ENCODE results near the gene SLBP.
"Not testable (repeated sequence)": the region's sequence is repeated elsewhere in the genome, so short reads cannot be mapped to it uniquely, and the experiment has no call there.

The SLBP gene

DNA sequence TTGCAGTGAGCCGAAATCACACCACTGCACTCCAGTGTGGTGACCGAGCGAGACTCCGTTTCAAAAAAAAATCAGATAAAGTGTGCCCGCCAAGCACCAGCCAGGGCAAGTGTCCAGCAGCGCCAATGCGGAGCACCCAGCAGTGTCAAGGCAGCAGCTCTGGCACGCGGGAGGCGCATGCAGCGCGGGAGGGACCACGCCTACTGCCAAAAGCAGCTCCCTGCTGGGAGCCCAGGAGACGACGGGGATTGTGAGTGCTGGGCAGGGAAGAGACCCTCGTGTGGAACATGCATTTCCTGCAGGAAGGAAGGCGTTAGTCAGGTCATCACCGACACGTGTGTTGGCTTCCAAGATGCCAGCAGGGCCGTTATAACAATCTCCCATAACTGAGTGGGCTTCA is 38.4 kb downstream of the SLBP start:
- DNase-seq = no peak

DNA sequence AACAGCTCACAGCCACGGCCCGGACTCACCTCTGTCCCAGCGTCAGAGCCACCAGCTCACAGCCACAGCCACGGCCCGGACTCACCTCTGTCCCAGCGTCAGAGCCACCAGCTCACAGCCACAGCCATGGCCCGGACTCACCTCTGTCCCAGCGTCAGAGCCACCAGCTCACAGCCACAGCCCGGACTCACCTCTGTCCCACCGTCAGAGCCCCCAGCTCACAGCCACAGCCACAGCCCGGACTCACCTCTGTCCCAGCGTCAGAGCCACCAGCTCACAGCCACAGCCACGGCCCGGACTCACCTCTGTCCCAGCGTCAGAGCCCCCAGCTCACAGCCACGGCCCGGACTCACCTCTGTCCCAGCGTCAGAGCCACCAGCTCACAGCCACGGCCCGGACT is 41.1 kb downstream of the SLBP start:
- DNase-seq = not testable (repeated sequence)

DNA sequence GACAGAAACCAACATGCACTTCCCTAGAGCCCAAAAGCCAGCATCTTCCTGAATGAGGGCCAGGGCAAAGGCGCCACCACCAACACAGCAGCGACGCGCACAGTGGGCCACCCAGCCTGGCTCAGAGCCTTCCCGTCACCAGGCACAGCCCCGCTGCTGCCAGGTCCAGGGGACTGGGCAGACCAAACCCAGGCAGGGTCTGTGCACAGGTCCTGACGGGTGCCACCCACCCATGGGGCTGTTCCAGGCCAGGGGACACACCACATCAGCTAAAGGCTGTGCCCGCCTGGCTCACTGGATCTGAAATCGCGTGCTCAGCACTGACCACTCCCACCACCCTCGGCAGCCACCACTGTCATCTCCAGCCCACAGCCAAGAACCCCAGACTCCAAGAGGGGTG is 41.8 kb downstream of the SLBP start:
- no peak for DNase-seq

DNA sequence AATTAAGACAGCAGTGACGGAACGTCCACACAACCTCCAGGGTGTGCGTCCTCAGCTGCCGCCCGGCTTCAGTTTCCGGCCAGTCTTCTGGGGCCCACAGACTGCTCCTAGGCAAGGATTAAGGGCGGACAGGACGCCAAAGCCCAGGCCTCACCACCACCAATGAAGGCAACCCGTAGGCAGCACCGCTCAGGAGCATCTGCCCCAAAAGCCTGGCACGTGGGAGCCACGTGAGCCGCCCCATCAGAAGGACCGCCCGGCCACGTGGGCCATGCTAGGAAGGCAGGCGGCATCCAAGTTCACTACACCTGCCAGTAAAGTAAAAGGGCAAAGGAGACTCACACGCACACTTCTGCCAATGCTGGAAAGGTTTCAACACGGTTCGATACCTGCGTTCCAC is 42.3 kb downstream of the SLBP start:
- no peak for DNase-seq

DNA sequence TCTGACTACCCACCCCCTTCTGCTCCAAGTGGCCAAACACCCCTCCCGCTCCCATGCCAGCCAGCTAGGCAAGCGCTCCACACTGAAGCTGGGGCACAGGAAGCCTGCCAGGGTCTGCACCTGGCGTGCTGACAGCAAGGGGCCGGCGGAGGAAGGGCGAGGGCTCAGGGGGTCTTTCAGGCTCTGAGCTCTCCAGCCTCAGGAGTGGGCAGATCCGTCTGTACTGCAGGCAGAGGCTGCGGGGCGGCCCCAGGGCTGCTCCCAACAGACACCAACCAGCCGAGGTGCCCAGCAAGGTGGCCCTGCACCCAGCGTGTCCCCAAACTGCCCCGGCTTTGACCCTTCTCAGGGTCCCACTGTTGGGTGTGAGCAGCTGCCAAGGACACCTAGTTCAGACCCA is 42.8 kb downstream of the SLBP start:
- DNase-seq = no peak

DNA sequence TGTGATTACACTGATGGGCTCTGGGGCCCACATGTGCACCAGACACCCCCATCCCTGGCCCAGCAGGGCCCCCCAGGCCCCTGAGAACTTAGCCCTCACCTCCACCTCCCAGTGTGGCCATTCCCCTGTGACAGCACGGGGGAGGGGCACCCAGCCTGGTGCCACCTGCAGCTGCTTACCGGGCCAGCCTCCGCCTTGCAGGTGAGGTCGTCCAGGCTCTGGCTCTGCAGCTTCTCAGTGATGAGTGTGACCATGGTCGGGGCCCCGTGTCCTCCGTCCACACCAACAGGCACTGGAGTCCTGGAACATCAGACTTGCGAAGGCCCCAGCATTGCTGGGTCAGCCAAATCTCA is 43.7 kb downstream of the SLBP start:
- DNase-seq = no peak

DNA sequence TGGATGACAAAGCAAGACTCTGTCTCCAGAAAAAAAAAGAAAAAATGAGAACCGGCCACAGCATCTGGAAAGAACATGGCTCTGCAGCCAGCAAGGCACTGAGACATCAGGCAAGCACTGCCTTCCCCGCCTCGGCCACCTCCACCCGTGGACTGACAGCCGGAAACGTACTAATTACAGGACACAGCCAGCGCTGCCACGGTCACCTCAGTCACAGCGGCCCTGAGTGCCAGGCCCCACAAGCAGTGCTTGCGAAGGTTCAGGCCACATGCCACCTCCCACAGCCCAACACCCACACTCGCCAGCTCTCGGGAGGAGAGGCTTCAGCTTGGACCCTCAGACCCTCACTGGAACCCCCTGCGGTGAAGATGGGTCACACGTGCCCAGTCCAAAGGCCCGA is 44.8 kb downstream of the SLBP start:
- no peak for DNase-seq

DNA sequence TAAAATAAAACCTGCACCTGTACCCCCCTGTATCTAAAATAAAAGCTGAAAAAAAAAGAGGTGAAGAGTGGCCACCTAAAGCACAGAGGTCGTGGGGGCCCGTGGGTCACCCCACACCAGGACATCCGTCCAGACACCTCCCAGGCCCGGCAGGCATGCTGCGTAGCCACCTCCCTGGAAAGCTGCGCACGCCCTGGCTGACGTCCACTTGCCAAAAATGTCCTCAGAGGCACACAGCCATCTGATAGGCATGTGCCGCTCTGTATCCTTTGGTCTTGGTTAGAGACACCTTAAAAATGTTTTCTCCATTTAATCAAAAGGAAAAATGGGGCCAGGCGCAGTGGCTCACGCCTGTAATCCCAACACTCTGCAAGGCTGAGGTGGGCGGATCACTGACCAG is 45.7 kb downstream of the SLBP start:
- no peak for DNase-seq

DNA sequence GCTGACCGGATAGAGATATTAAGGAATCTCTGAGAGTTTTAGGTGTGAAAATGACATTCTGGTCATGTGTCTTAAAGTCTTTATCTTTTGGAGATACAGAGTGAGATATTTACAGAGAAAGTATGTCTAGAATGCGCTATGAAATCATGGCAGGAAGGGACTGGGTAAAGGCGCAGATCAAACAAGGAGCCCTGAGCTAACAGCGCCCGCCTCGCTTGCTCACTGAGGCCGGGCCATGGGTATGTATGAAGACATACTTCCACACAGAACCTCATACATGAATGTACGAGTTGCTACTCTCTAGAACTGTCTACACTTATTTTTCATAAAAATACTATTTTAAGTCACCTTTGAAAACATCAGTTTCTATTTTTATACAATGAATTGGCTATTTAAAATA is 48.0 kb downstream of the SLBP start:
- no peak for DNase-seq

DNA sequence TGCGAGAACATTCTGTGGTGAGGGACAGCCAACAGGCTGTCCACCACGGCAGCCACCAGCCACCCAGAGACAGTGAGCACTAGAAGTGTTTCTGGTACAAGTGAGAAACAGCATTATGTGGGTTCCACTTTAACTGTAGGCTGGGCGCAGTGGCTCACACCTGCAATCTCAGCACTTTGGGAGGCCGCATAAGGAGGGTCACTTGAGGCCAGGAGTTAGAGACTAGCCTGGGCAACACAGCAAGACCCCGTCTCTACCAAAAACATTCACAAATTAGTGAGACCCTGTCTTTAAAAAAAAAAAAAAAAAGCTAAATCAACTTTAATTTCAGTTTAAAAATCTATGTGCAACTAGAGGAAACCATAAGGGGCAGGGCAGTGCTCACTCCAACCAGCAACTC is 48.6 kb downstream of the SLBP start:
- DNase-seq = no peak

DNA sequence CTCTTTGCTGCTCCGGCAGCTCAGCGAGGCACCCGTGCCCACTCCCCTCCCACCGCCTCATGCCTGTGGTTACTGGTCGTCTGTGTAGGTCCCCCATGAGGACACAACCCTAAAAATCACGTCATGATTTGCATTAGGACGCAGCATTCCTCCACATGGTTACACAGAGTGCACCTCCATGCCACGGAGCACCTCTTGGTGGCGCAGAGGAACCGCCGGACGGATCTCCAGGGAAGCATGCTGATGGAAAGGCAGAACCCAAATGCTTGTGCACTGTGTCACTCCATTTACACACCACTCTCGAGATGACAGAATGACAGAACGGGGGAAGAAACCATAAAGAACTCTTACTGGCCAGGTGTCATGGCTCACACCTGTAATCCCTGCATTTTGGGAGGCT is 50.4 kb downstream of the SLBP start:
- no peak for DNase-seq

DNA sequence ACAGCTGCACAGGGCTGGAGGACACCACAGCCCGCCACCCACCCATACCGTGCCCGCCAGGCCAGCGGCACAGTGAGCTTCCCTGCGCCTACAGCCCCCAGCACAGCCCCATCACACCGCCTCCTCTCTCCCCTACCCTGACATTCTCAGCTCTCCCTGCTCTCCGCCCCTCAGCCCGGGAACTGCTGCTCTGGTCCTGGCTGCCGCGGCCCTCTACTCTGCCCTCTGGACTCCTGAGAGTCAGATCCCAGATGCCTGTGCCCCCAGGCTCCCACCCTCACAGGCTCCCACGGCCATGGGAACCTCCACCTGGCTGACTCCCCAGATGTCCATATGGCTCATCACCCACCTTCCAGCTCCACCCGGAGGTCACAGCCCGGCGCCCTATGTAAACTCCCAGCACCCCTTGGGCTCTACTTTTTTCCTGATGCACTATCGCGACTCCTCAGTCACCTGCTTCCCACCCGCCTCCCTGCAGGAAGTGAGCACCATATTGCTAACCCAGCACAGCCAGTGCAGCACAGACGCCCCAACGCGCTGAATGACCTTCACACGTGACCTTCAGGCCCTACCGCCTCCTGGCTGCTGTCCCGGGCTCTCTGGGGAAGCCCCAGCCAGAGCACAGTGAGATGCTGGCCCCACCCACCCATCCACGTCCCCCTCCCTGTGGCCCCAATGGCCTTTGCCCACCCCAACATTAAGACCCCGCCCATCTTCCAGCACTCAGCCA is 51.0 kb downstream of the SLBP start:
- DNase-seq = no peak

DNA sequence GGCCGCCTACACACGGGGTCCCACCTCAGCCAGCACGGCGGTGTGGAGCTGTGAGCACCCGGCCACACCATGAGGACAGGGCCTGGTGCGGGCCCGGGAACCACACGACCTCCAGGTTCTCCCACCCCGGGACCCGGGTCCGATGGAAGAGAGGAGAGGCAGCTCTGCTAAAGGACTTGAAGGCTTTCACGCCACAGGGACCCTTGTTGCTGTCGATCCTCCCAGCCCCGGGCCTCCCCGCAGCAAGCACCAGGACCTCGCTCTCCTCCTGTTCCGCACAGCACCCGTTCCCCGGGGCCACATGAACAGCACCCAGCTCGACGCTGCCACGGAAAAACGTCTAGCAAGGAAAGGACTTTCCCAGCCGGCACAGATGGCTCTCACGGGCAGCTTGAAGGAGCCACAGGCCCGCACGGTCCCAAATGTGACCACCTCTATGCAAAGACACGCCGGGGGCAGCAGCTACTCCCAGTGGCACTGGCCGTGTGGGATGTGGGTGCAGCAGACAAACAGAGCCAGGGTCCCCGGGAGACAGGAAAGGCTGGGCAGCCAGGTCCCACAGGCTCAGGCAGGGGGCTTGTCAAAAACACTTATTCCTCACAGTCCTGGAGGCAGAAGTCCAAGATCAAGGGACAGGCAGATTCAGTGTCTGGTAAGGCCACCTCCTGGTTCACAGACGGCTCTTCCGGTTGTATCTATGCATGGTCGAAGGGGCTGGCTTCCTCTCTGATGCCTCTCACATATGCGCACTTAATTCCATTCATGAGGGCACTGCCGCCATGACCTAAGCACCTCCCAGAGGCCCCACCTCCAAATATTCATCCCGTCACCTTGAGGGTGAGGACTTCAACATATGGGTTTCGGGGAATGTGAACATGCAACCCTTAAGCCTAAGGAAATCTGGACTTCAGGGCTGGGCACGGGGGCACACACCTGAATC is 52.7 kb downstream of the SLBP start:
- DNase-seq = no peak

DNA sequence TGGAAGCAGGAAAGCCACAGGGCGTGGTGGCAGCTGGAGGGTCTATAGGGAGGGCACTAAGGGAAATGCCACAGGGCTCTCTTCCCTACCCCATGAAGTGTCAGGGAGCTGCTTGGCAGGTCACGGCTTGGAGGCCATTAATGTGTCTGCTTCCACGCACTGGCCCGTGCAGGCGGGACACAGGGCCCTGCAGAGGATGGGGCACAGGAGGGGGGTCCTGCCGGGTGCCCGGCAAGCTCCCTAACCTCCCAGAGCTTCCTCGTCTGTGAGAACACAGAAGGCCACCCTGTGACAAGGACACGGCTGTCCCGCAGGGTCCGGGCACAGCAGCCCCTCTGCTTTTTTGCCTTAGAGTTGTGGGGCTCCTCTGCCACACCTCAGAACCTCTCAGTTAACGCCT is 53.5 kb downstream of the SLBP start:
- no peak for DNase-seq

DNA sequence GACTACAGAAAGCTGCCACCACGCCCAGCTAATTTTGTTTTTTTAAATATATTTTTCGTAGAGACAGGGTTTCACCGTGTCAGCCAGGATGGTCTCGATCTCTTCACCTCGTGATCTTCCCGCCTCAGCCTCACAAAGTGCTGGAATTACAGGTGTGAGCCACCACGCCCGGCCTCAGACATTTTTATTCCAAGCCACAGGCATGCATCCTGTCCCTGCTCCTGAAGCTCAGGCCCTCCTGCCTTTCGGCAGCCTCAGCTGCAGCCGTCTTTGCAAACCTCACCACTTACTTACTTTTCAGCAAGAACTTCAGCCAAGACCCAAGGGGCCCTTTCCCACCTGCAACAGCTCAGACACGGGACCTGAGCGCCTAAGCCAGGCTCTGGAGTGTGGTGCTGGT is 54.0 kb downstream of the SLBP start:
- no peak for DNase-seq

DNA sequence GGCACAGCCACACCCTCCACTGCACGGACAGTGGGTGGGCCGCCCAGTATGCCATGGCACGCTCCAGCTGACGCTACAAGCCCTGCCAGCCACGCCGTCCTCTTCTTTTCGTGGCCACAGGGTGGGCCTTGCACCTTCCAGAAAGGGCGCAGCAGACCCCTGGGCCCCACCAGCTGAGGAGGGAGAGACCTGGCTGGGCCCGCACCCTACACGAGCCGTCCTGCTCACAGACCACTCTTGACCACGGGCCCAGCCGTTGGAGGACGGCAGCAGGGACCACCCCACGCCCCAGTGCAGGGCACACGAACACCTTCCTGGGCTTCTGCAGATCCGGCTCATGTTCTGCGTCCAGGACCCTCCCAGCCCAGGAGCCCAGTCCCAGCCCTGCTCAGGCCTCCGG is 55.1 kb downstream of the SLBP start:
- no peak for DNase-seq

DNA sequence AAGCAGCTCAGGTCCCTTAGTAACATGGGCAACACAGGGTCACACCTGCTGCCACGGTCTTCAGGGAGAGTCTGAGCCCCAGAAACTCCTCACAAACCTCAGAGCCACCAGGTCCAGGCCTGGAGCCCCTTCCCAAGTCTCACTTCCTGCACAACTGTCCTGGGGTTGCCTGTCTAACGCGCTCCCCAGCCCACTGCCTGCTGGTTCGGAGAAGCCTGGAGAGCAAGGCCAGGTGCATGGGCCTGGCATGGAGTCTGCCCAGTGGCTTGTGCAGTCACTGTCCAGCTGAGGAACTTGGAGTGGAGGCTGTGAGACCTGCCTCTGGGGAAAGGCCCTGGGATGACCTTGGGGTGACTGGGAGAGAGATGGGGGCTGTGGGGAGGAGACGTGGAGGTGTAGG is 56.0 kb downstream of the SLBP start:
- DNase-seq = no peak

DNA sequence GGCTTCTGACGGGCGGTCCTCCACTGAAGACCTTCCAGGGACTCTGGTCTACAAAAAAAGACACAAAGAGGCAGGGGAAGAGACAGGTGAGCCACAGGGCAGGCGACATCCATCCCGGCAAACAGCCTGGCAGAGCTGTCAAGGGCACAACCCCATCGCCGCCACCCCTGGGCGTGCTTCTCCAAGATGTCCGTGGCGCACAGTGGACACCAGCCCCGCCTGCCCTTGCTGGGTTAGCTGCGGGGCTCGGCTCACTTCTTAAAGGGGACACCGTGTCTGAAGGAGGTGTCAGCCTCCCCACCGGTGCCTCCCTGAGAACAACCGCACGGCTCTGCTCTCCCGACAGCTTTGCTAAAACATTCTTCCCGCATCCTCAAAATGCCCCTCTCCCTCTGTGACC is 56.4 kb downstream of the SLBP start:
- DNase-seq = no peak

DNA sequence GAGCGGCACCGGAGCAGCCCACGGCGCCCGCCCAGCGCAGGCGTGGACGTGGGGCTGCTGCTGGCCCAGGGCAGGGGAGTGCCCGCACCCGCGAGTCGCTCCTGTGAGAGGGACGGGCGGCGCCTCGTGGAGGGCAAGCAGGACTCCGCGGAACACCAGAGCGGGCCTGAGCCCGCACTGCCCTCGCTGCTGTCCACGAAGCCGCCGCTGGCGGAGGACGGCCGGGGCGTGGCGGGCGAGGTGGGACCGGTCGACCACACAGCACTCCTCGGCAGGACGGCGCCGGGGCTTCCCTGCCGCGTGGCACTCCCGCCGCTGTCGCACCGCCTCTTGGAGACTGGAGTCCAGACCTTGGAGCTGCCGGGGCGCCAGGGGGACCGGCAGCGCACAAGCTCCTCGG is 57.0 kb downstream of the SLBP start:
- DNase-seq = no peak

DNA sequence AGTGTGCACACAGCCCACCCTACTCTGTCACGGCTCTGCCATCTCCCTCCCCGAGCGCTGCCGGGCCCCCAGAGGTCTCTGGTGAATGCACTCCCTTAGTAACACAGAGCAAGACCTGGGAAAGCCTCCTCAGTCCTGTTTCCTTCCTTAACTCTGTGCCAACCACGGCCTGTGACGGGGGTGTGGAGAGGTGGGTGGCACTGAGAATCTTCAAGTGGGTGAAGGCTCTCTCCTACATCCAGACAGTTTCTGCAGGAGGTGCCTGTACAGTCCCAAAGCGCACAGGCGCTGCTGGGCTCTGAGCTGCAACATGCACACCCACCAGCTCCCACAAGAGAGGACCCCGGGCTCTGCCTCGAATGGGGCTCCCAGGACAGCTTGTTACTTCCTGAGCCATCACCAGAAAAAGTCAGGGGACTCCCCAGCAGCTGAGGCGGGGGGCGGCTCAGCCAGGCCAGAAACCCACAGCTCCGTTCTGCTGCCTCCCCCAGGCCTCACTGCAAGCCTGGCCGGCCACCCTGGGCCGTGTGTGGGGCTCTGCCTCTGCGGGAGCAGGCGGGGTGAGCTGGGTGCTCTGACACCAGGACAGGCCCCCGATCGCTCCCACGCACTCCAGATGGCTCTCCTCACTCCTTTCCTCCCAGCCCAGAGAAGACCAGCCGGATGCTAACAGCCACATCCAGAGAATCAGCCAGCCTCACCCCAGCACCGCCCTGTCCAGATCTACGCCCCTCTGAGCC is 57.7 kb downstream of the SLBP start:
- no peak for DNase-seq

DNA sequence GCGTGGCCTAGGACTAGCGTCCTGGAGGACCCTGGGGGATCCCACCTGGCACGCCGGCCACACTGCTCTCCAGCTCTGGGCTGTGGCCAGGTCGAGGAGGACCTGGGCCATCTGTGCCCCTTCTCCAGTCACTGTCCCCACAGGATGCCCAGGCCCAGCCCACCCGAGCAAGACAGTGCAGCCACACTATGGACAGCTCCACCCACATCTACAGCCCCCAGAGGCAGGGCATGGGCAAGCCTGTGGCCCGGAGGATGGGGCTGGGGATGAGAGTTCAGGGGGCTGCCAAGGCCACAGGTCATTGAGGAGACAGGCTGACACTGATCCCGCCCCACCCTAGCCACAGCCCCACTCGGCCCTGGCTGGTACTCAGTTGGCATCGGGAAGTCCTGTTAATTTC is 58.3 kb downstream of the SLBP start:
- no peak for DNase-seq

DNA sequence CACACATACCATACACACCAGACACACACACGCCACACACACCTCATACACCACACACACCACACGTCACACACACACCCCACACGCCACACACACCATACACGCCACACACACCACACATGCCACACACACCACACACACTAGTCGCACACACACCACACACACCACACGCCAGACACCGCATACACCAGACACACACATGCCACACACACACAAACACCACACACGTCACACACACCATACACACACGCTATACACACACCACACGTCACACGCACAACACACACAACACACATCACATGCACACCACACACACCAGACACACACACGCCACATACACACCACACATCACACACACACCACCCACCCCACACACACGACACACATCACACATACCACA is 60.0 kb downstream of the SLBP start:
- DNase-seq = no peak

DNA sequence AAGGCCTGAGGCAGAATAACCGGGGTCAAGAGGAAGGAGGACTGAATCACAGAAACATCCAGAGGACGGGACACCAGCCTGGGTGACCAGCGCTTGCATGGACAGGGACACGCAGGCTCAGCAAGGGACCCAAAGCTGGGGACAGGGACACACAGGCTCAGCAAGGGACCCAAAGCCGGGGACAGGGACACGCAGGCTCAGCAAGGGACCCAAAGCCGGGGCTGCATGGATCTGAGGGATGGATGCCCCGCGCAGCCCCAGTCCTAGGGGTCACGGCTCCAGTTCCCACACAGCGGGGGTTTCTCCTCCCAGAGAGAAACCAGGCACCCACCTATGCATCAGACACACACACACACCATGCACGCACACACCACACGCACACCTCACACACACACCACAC is 60.5 kb downstream of the SLBP start:
- no peak for DNase-seq

DNA sequence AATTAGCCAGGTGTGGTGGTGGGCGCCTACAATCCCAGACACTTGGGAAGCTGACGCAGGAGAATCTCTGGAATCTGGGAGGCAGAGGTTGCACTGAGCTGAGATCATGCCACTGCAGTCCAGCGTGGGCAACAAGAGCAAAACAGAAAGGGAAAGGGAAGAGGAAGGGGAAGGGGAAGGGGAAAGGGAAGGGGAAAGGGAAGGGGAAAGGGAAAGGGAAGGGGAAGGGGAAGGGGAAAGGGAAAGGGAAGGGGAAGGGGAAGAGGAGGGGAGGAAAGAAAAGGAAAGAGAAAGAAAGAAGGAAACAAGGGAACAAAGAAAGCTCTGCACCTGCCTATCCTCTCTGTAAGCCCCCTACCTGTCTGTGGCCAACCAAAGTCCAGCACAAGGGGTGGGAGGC is 63.2 kb downstream of the SLBP start:
- DNase-seq = no peak

All from activated CD4-positive, alpha-beta T cell treated with anti-CD3 and anti-CD28 coated beads, Interleukin-2, amount 50 U/mL, for 48 hours (primary cell).